Inferior parietal cortex (tissue), 1 donor: ENCODE results near the gene MEP1A.
"Not testable (repeated sequence)": the region's sequence is repeated elsewhere in the genome, so short reads cannot be mapped to it uniquely, and the experiment has no call there.

Experiments
- DNase-seq: peaks from one replicate; pipeline ENCODE4 v3.0.0-alpha.2; 2016; ENCODE audit errors: extremely low spot score

Gene MEP1A, protein sequence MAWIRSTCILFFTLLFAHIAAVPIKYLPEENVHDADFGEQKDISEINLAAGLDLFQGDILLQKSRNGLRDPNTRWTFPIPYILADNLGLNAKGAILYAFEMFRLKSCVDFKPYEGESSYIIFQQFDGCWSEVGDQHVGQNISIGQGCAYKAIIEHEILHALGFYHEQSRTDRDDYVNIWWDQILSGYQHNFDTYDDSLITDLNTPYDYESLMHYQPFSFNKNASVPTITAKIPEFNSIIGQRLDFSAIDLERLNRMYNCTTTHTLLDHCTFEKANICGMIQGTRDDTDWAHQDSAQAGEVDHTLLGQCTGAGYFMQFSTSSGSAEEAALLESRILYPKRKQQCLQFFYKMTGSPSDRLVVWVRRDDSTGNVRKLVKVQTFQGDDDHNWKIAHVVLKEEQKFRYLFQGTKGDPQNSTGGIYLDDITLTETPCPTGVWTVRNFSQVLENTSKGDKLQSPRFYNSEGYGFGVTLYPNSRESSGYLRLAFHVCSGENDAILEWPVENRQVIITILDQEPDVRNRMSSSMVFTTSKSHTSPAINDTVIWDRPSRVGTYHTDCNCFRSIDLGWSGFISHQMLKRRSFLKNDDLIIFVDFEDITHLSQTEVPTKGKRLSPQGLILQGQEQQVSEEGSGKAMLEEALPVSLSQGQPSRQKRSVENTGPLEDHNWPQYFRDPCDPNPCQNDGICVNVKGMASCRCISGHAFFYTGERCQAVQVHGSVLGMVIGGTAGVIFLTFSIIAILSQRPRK

DNA sequence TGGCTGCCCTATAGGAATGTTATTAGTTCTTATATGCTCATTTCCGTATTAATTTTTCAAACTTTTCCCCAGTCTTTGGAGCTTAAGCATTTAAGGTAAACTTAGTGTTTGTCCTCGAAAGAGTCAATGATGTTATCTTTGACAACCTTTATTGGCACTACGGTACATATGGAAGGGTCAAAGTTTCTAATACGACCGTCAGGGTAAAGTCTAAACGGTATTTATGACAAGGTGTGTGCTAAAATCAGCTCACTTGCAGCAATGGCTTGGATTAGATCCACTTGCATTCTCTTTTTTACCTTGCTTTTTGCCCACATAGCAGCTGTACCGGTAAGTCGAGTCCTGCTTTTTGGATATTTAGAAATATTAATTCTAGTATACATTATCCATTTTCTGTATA is at the start of gene MEP1A:
MEP1A (plus strand) TSS at position 252 of the 400 bp plus-strand sequence; CDS start at position 262, 10 bp downstream.
- DNase-seq: no peak

DNA sequence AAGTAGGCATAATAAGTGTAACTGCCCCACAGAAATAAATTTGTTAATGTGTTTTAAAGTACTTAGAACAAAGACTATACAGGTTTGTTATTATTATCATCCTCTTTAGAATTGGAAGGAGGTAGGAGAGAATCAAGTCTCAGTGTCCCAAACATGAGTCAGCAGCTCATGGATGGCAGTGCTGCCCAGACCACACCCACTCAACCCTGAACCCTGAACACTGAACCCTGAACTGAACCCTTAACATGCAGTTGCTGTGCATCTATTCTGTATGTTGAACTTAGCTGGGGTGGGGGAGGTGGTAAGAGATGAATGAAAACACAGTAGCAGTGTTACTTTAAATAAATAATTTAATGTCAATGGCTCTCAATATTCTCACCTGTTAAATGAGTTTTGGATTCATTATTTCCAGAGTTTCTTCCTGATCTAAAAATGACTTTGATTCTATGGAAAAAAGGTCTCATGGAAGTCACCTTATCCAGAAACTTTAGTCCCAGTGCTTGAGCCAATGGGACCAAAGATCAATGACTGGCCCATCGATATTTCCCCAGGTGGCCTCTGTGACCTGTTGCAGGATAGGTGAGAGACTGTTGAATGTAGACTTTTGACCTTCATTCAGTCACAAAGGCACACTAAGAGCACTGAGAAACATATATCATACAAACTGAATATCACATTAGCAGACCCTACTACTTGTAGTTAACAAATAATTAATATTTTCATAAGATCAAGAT is 49.6 kb upstream of the MEP1A start:
- no peak for DNase-seq

DNA sequence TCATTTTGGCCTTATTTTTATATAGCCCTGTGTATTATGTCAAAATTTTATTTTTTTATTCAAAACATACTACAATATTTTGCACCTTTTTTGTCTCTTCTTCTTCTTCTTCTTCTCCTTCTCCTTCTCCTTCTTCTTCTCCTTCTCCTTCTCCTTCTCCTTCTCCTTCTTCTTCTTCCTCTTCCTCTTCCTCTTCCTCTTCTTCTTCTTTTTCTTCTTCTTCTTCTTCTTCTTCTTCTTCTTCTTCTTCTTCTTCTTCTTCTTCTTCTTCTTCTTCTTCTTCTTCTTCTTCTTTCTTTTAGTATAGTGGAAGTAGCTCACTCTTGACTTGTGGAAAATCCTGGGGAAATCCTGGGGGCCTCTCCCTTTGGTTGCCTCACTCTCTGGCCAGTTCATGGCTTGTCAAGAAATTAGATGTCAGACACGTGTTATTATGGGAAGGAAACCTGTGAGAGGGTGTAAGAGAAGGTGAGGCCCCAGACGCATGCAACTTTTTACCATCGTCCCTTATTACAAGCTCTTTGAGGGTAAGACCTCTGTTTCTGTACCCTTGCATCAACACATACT is 48.9 kb upstream of the MEP1A start:
- DNase-seq: not testable (repeated sequence)

DNA sequence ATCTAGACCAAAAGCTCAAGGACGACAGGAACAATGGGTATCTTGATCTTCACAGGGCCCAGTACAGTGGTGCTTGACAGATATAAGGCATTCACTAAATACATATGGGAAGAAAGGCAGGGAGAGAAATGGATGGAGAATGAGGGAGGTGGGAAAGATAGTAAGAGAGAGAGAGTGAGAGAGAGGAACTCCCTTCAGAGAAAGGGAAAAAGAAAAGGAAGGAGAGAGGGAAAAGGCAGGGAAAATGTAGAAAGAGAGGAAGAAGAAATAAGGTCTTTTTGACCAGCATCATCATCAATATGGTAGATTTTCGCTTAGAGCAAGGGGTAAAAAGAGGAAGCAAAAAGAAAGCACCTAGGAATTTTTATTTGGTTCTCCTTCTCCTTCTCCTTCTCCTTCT is 47.2 kb upstream of the MEP1A start:
- DNase-seq: no peak

DNA sequence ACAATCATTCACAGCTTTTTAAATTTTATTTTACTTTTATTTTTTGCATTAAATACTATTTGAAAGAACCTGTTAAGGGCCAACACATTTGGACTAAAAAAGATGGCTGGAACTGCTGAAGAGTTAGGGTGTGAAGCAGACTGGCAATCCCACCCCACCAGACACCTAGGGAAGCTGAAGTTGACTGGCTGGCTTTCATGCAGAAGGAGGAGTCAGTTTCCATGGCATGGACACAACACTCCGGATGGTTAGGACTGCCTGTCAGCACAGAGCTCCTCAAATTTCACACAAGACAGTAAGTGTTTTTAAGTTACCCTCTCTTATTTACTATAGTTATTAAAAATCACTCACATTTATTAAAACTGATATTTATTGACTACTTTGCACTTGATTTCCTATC is 46.5 kb upstream of the MEP1A start, which contains the start of gene ANKRD66:
ANKRD66 (plus strand) TSS at position 238 of the 400 bp plus-strand sequence. CDS start 5,016 bp downstream, outside the sequence.
- no peak for DNase-seq

DNA sequence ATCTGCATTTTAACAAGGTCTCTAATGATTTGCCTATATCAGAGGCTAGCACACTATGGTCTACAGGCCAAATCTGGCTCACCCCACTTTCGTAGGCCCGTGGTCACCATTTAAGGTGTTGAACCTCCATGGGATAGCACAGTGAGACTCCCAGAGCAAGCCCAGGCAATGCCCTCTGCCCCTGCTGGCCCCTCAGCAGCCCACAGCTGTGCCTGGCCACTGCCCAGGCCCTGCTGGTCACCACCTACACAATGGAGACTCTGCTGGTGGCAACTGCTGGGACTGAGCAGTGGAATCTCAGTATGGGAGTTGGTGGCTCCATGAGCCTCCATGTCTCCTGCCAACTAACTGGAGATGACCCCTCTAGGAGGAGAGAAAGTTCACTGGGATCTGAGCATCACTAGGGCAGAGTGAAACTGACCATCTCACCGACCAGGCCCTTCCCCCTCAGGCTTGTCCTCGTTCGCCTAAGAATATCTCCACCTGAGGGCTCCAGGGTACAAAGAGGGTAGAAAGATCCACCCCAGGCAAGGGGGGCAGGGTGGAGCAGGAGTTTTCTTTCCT is 44.2 kb upstream of the MEP1A start:
- no peak for DNase-seq

DNA sequence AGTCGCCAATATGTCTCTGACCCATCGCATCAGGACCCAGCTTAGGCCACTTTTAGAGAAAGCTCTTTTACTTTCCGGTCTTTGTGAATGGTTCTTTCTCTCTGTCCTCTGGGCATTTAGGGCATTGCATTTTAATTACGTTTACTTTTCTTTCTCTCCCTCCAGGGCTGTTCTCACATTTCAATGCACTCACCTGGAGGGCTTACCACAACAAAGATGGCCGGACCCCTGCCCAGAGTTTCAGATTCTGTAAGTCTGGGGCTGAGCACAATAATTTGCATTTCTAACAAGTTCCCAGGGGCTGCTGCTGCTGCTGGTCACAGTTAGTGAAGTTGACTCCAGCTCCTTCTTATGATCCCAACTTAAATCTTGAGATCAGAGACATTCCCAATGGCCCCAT is 43.5 kb upstream of the MEP1A start:
- no peak for DNase-seq

DNA sequence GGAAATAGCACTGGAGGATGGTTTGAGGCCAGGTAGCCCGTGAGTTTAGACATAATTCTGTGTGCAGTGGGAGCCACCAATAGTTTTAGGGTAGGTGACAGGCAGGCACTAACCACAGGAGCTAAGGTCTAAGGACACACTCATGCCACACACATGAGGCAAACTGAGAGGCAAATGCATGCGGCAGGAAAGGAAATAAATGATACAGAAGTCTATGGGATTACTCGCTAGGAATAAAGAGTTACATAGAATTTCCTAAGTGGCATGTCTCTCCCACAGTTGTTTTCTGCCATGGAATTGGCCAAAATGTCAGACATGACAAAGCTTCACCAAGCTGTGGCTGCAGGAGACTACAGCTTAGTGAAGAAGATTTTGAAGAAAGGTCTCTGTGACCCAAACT is 41.5 kb upstream of the MEP1A start:
- DNase-seq: no peak

DNA sequence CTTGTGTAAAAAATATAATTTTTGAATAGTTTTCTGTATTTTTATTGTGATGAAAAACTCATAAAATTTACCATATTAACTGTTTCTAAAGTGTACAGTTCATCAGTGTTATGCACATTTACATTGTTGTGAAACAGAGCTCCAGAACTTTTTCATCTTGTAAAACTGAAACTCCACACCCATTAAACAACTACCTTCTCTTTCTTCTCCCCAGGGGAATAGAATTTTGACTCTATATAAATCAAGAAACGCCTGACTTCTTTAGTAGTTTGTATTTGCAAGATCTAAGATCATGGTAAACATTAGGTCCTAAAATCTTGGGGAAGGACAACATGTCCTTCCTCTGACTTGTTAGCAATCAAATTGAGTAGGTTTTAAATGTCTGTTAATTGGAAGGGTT is 37.3 kb upstream of the MEP1A start:
- no peak for DNase-seq

DNA sequence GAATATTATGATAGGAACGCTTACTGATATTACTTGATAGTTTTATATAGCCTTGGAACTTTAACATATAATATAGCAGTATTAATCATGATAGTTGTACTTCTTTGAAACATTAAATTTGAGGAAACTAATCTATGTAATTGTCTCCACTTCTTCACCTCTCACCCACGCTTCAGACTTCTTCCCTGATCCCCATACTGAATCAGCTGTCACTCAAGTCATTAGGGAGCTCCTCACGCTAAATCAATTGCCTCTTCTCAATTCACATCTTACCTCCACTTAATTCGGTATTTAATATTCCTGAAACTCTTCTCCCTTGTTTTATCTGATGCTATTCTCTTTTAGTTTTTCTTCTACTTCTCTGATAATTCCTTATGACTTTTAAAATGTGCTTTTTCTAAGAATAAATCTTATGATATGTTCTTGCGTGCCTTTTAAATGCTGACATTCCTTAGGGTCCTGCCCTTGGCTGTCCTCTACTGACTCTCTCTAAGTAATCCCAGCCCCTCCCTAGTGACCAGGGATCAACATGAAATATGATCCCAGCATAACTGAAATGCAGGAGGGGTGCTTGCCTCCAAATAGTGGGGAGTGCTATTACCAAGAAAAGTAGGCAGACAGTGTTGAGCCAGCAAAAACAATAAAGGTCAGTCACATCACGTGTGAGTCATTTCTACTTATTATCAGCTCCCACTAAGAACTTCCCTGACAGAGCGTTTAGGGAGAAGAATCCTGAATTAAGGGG is 36.5 kb upstream of the MEP1A start:
- no peak for DNase-seq

DNA sequence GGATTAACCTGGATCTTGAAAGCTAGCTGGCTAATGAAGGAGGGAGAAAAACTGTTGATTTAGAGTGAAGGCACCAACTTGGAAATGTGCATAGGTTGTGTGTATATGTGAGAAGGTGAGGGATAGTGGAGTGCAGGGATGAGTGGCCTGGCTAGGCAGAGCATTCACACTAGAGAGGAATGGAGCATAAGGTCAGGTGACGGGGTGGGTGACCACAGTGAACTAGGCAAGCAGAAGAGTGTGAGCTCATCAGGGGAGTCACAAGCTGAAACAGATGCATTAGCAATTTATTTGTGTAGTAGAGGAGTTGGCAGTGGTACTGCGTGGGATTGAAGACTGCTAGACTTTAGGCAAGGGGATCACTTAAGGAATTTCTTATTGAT is 36.0 kb upstream of the MEP1A start:
- DNase-seq: no peak

DNA sequence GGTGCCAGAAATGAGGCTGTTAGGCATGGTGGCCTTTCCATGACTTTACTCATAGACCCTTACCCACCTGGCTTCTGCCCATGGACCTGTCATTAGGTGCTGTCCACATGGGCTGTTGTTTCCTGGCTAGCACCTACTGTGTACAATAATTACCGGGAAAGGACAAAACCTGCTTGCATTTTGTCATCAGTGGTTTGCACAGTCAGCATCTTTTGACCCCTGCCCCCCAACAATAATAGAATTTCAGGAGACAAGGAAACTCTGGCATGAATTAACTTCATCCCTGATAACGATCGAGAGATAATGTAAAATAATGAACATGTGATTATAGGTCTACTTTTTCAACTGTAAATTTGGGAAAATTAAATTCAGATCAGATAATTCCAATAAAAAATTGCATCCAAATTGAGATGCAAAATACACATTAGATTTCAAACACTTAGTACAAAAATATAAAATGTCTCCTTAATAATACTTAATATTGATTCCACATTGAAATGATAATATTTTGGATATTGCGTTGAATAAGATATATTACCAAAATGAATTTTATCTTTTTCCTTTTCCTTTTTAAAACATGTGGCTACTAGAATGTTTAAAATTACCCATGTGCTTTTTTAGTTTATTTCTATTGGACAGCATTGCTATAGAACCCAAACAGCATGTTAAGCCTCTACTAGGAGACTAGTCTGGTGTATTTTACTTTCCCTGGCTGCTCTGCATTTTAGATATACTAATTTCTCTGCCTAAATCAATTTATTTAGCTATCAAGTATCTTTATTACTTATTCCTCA is 34.0 kb upstream of the MEP1A start:
- DNase-seq: no peak

DNA sequence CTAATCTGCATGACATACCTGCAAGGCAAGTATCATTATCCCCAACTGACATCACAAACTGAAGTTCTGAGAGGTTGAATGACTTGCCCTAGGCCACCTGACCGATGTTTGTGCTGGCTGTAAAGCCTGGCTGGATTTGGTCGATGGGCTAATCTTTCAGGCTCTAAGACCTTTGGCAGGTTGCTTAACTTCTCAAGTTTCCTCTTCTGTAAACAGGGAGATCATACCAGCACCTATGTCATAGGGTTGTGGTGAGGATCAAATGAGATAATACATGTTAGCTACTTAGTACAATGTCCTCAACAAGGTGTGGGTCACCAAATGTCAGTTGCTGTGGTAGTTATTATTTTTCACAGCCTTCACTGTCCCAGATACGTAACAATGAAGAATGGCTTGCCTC is 32.3 kb upstream of the MEP1A start:
- DNase-seq: no peak

DNA sequence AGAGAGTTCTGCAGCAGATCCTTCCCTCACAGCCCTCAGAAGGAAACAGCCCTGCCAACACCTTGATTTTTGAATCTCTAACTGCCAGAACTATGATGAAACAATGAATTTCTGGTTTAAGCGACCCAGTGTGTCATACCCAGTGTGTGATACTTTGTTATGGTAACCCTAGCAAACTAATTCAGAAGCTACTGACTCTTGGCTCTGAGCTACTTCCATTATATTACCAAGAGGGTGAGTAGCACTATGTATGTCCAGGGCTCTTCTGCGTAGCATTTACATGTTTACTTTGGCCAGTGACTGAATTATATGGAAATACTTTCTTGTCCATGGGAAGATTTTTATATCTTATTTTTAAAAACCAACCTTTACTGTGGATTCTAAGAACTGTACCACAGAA is 29.7 kb upstream of the MEP1A start:
- DNase-seq: no peak

DNA sequence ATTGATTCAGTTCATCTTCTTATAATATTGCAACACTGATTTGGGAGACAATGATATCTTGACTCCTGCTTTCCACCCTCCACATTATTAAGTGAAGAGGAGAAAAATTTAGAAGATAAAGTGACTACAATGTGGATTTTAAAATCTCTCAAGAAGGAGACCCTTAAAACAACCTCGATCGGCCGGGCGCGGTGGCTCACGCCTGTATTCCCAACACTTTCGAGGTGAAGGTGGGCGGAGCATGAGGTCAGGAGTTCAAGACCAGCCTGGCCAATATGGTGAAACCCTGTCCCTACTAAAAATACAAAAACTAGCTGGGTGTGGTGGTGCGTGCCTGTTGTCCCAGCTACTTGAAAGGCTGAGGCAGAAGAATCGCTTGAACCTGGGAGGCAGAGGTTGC is 28.9 kb upstream of the MEP1A start:
- DNase-seq: not testable (repeated sequence)

DNA sequence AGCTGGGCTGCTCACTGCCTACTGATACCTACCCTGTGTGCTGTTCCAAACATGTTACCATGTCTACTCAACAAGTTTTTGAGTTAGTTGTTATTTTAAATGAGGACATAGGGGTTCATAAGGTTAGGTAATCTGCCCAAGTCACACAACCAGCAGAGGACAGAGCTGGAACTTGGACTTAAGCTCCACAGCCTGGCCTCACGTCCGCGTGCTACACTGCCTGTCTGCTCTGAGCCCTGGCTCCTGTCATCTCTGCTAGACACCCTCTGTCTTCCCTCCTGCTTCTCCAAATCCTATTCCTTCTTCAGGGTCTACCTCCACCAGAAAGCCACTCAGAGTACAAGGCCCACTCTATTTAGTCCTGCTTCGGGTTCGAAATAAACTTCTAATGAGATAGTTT is 28.2 kb upstream of the MEP1A start:
- DNase-seq: no peak

DNA sequence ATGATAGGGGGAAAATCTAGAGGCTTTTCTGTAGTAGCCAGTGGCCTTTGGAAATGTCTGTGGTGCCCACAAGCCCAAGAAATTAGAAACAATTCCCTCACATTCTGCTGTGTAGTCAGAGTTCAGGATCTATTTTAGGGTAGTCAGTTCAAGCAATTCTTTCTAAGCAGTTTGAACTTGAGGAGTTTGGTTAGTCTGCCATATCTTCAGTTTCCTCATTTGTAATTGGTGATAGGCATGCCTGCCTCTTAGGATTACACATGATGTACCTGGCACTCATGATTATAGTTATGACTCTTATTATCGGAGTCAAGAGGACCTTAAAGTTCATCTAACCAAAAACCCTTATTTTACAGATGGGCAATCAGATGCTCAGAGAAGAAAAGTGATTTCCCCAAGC is 21.2 kb upstream of the MEP1A start:
- DNase-seq: no peak

DNA sequence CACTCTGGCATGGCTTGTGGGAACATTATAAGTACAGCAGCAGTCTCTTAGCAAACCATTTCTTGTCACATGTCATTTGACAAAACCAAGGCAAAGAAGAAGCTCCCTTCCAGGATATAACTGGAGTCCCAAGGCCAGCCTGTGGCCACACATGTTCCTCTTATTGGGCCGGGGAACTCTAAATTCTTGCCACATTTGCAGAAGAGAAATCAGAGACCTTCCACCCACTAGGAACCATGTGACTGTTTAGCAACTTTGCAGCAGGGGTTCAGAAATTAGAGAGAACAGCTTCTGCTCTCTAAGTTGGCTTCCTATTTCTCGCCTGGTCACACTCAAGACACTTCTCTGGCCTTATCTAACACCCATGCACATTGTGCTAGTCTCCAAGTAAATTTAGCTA is 20.4 kb upstream of the MEP1A start:
- DNase-seq: peak; percentile 45

DNA sequence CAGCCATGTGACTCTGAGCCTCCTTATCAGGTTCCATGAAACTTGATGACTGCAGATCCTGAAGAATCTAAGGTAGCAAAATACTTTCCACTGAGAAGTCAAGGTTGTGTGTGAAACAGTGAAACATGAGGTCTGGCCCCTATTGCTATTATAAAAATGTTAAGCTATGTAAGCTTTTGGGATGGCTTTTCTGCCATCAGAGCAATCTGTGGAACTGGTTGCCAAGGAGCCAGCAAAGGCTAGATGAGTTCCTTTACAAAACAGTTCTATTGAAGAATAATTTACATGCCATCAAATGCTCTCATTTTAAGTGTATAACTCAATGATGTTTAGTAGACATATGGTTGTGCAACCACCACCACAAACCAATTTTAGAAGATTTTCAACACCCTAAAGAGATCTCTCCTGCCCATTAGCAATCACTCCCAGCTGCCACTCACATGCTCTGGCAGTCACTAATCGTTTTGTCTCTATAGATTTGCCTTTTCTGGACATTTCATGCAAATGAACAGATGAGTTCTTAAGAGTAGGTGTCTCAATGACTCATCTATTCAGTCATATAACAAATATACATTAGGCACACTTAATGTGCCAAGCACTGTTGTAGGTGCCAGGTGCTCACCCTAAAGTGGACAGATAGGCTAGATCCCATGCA is 19.9 kb upstream of the MEP1A start:
- DNase-seq: no peak

DNA sequence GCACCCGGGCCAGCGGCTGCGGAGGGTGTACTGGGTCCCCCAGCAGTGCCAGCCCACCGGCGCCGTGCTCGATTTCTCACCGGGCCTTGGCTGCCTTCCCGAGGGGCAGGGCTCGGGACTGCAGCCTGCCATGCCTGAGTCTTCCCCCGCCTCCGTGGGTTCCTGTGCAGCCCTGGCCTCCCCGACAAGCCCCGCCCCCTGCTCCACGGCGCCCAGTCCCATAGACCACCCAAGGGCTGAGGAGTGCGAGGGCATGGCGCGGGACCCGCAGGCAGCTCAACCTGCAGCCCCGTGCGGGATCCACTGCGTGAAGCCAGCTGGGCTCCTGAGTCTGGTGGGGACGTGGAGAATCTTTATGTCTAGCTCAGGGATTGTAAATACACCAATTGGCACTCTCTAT is 18.5 kb upstream of the MEP1A start:
- not testable (repeated sequence) for DNase-seq
